ENCODE results near the gene MTMR12.

- TF ChIP-seq ETV6 (CRISPR knock-in tag; IDR thresholded peaks at IDR 0.05): no peak
- no peak for TF ChIP-seq MAX (CRISPR knock-in tag; IDR thresholded peaks at IDR 0.05)
- no peak for TF ChIP-seq E2F5 (CRISPR knock-in tag; IDR thresholded peaks at IDR 0.05)
- TF ChIP-seq ARID4B (CRISPR knock-in tag; IDR thresholded peaks at IDR 0.05; ENCODE audit: borderline replicate concordance): no peak
These were observed 37.4 kb downstream of the MTMR12 start for GRCh38 chr5:32275396-32275741.

All from WTC11 (cell line).